SK-N-SH (cell line): Measurements from ENCODE around the gene TADA2A. TPM values are rescaled to one million over a fixed set of nuclear protein-coding genes. Genes with fewer than 3 reads are reported as not detected.

Source experiments
- CTCF ChIA-PET: fragments of 300-600, 350-600 bp; formaldehyde crosslinking; extraction: SDS; loops from one replicate; lab custom pipeline; 2021; lab: Yijun Ruan, JAX
- POLR2A ChIA-PET: fragments of 350-600 bp; sonication (Branson Sonifier 250); formaldehyde crosslinking; extraction: SDS; loops from one replicate; lab custom pipeline; 2020; ENCODE audit warnings: antibody characterized with exemption, inconsistent platforms; lab: Yijun Ruan, JAX
- DNase-seq: peaks from one replicate; pipeline ENCODE4 v3.0.0; 2012
- H2AFZ ChIP-seq: fragments of 200-600 bp; sonication (generic); 2 replicates; pipeline ENCODE4 v1.8.1; 2016; ENCODE audit warnings: antibody characterized with exemption, mild to moderate bottlenecking, low read depth
- H3F3A ChIP-seq: fragments of 200-600 bp; sonication (generic); replicated peaks from 2 replicates; pipeline ENCODE3; 2016; ENCODE audit warnings: antibody characterized with exemption, mild to moderate bottlenecking; ENCODE audit not compliant: insufficient read depth
- H3K27ac ChIP-seq, 2 experiments: fragments of 200-500 bp in 1 of 2; fragments of 200-600 bp in 1 of 2; sonication (Bioruptor generic) in 1 of 2; sonication (generic), shearing (Covaris generic) in 1 of 2; 2 replicates each; pipeline versions ENCODE4 v1.5.1 to v1.6.1; 2014 to 2016; ENCODE audit warnings: low read depth in 2 of 2, inconsistent platforms in 1 of 2, low read length in 1 of 2, mild to moderate bottlenecking in 1 of 2, mixed read lengths in 1 of 2
- H3K27me3 ChIP-seq: fragments of 200-600 bp; sonication (generic), shearing (Covaris generic); 2 replicates; pipeline ENCODE4 v1.6.1; 2016; ENCODE audit warnings: mixed run types; ENCODE audit not compliant: insufficient read depth
- H3K36me3 ChIP-seq, 2 experiments: fragments of 200-500 bp in 1 of 2; fragments of 200-600 bp in 1 of 2; sonication (Bioruptor generic) in 1 of 2; sonication (generic) in 1 of 2; replicated peaks in 1 of 2; 2 replicates each; pipeline versions ENCODE3 to v1.5.1; 2014 to 2016; ENCODE audit warnings: low read length in 1 of 2, mild to moderate bottlenecking in 1 of 2; ENCODE audit not compliant: insufficient read depth in 2 of 2, control insufficient read depth in 1 of 2
- H3K4me1 ChIP-seq, 2 experiments: fragments of 200-500 bp in 1 of 2; fragments of 200-600 bp in 1 of 2; sonication (Bioruptor generic) in 1 of 2; sonication (generic), shearing (Covaris generic) in 1 of 2; 2 replicates each; pipeline versions ENCODE4 v1.5.1 to v1.6.1; 2014 to 2016; ENCODE audit warnings: low read depth in 1 of 2, low read length in 1 of 2, mixed run types in 1 of 2; ENCODE audit not compliant: insufficient read depth in 2 of 2, control insufficient read depth in 1 of 2
- H3K4me2 ChIP-seq: fragments of 200-600 bp; sonication (generic), shearing (Covaris generic); 2 replicates; pipeline ENCODE4 v1.6.1; 2017; ENCODE audit warnings: mixed run types
- H3K4me3 ChIP-seq, 2 experiments: fragments of 200-500 bp in 1 of 2; fragments of 200-600 bp in 1 of 2; sonication (Bioruptor generic) in 1 of 2; sonication (generic), shearing (Covaris generic) in 1 of 2; 2 replicates each; pipeline versions ENCODE4 v1.5.1 to v1.8.1; 2014 to 2016; ENCODE audit warnings: low read depth in 2 of 2, inconsistent platforms in 1 of 2, low read length in 1 of 2, mild to moderate bottlenecking in 1 of 2, mixed read lengths in 1 of 2, moderate library complexity in 1 of 2
- H3K79me2 ChIP-seq: fragments of 200-600 bp; sonication (generic); 2 replicates; pipeline ENCODE4 v1.8.1; 2017; ENCODE audit warnings: mild to moderate bottlenecking; ENCODE audit not compliant: insufficient read depth
- H3K9ac ChIP-seq: fragments of 200-600 bp; sonication (generic); 2 replicates; pipeline ENCODE4 v1.6.1; 2017; ENCODE audit warnings: mixed run types
- H3K9me2 ChIP-seq: fragments of 200-600 bp; sonication (generic); 2 replicates; pipeline ENCODE4 v1.6.1; 2017; ENCODE audit warnings: mixed run types
- H3K9me3 ChIP-seq: fragments of 200-600 bp; sonication (generic); 2 replicates; pipeline ENCODE4 v1.6.1; 2017; ENCODE audit warnings: mixed run types, mild to moderate bottlenecking, moderate library complexity
- H4K20me1 ChIP-seq: fragments of 200-600 bp; sonication (generic); 2 replicates; pipeline ENCODE4 v1.6.1; 2017; ENCODE audit warnings: mild to moderate bottlenecking, mixed run types; ENCODE audit not compliant: insufficient read depth
- EP300 ChIP-seq, 2 experiments: IDR thresholded peaks; 2 replicates each; pipeline versions ENCODE4 v1.4.0 to v1.6.1; 2012; ENCODE audit warnings: borderline replicate concordance in 1 of 2, low read depth in 1 of 2, low read length in 1 of 2
- FOXJ3 ChIP-seq: sonication (generic); formaldehyde crosslinking; IDR thresholded peaks from 2 replicates; pipeline ENCODE4 v1.5.1; 2020; ENCODE audit warnings: mild to moderate bottlenecking, missing genetic modification reagents
- GATA2 ChIP-seq: sonication (generic); formaldehyde crosslinking; IDR thresholded peaks from 2 replicates; pipeline ENCODE4 v1.5.0; 2020; ENCODE audit warnings: mild to moderate bottlenecking, missing genetic modification reagents
- JUND ChIP-seq: IDR thresholded peaks from 2 replicates; pipeline ENCODE4 v1.4.0; 2012
- MXI1 ChIP-seq: IDR thresholded peaks from 2 replicates; pipeline ENCODE4 v1.6.1; 2012; ENCODE audit warnings: mild to moderate bottlenecking, low read depth, low read length, improper control_type of control experiment
- NFIC ChIP-seq: IDR thresholded peaks from 2 replicates; pipeline ENCODE4 v1.4.0; 2012; ENCODE audit warnings: borderline replicate concordance
- RAD21 ChIP-seq: IDR thresholded peaks from 2 replicates; pipeline ENCODE4 v1.6.1; 2012; ENCODE audit warnings: mild to moderate bottlenecking, low read length
- RXRA ChIP-seq: IDR thresholded peaks from 2 replicates; pipeline ENCODE4 v1.4.0; 2012; ENCODE audit warnings: low read depth, mild to moderate bottlenecking, borderline replicate concordance
- TCF12 ChIP-seq: IDR thresholded peaks from 2 replicates; pipeline ENCODE4 v1.4.0; 2012
- WGBS: methylation state at CpG from one replicate; pipeline ENCODE4 v1.1.6; 2017; ENCODE audit warnings: low lambda C conversion rate; 5-methylcytosine and 5-hydroxymethylcytosine counted together
- polyA plus RNA-seq, 3 experiments: library from polyadenylated mRNA; depleted of rRNA; stranded (reverse); fragments of >200 nt; gene quantifications; 2 replicates each; pipeline ENCODE4 v1.2.3, GENCODE V29; 2012
- TF ChIP-seq, protein P1 (sequence below): IDR thresholded peaks from 2 replicates; pipeline ENCODE4 v1.6.1; 2012; ENCODE audit warnings: mild to moderate bottlenecking, low read depth, low read length, moderate library complexity
- TF ChIP-seq, protein P2 (sequence below): fragments of 150-350 bp; IDR thresholded peaks from 2 replicates; pipeline ENCODE4 v1.6.1; 2016; ENCODE audit warnings: mild to moderate bottlenecking, low read depth, low read length
- TF ChIP-seq, protein P3 (sequence below): fragments of 200-600 bp; sonication (generic); IDR thresholded peaks from 2 replicates; pipeline ENCODE4 v1.6.1; 2017; ENCODE audit warnings: antibody characterized with exemption, mild to moderate bottlenecking, moderate library complexity

Gene TADA2A
- polyA plus RNA-seq, 1 of the 3 experiments (the other 2 are of a cell fraction): 9.7 TPM

DNA sequence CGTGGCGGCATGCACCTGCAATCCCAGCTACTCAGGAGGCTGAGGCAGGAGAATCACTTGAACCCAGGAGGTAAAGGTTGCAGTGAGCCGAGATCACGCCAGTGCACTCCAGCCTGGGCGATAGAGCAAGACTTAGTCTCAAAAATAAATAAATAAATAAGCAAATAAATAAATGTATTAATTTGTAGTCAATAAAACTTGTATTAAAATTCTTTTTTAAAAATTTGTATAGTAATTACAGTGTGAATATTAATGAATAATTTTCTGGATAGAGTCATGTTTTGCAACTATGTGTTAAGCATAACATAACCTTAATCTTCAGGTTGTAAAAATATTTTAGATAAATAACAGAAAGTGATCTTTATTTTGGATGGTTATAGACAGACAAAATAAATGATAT is 55.8 kb downstream of the TADA2A start:
- Histone ChIP-seq H3K9me2 (no peaks in the 10 kb centered on the region), H3K4me3 (no peak overlapping the region), H3K4me1 (0 out of 4 replicates have a peak, but pooled peaks cover 0 to 5% of the 10 kb centered on the region in 2 experiments), H3K27me3 (no peaks in the 10 kb centered on the region), H3K27ac (no peak overlapping the region), H4K20me1 (peaks cover 4% of the 10 kb centered on the region; the same call in 1 of the 2 replicates), H3K9me3 (no peaks in the 10 kb centered on the region)
- WGBS: 99% methylated on average over 5 of the region's 5 CpGs
- CTCF ChIA-PET: no interaction called here
- DNase-seq: no peak
- TF ChIP-seq FOXJ3 (CRISPR knock-in tag): no peak
- TF ChIP-seq RXRA: no peak
- TF ChIP-seq, protein P1, sequence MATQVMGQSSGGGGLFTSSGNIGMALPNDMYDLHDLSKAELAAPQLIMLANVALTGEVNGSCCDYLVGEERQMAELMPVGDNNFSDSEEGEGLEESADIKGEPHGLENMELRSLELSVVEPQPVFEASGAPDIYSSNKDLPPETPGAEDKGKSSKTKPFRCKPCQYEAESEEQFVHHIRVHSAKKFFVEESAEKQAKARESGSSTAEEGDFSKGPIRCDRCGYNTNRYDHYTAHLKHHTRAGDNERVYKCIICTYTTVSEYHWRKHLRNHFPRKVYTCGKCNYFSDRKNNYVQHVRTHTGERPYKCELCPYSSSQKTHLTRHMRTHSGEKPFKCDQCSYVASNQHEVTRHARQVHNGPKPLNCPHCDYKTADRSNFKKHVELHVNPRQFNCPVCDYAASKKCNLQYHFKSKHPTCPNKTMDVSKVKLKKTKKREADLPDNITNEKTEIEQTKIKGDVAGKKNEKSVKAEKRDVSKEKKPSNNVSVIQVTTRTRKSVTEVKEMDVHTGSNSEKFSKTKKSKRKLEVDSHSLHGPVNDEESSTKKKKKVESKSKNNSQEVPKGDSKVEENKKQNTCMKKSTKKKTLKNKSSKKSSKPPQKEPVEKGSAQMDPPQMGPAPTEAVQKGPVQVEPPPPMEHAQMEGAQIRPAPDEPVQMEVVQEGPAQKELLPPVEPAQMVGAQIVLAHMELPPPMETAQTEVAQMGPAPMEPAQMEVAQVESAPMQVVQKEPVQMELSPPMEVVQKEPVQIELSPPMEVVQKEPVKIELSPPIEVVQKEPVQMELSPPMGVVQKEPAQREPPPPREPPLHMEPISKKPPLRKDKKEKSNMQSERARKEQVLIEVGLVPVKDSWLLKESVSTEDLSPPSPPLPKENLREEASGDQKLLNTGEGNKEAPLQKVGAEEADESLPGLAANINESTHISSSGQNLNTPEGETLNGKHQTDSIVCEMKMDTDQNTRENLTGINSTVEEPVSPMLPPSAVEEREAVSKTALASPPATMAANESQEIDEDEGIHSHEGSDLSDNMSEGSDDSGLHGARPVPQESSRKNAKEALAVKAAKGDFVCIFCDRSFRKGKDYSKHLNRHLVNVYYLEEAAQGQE: no peak
- TF ChIP-seq EP300 (IDR thresholded peaks at IDR 0.05; ENCODE audit: borderline replicate concordance in 1 of 2, low read depth in 1 of 2, low read length in 1 of 2): no peak
- TF ChIP-seq TCF12: no peak
- TF ChIP-seq GATA2 (CRISPR knock-in tag): no peak
- no peak for TF ChIP-seq NFIC
- no peak for TF ChIP-seq JUND
- no peak for TF ChIP-seq RAD21
- TF ChIP-seq, protein P2, sequence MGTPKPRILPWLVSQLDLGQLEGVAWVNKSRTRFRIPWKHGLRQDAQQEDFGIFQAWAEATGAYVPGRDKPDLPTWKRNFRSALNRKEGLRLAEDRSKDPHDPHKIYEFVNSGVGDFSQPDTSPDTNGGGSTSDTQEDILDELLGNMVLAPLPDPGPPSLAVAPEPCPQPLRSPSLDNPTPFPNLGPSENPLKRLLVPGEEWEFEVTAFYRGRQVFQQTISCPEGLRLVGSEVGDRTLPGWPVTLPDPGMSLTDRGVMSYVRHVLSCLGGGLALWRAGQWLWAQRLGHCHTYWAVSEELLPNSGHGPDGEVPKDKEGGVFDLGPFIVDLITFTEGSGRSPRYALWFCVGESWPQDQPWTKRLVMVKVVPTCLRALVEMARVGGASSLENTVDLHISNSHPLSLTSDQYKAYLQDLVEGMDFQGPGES: no peak
- TF ChIP-seq MXI1: no peak
- TF ChIP-seq, protein P3, sequence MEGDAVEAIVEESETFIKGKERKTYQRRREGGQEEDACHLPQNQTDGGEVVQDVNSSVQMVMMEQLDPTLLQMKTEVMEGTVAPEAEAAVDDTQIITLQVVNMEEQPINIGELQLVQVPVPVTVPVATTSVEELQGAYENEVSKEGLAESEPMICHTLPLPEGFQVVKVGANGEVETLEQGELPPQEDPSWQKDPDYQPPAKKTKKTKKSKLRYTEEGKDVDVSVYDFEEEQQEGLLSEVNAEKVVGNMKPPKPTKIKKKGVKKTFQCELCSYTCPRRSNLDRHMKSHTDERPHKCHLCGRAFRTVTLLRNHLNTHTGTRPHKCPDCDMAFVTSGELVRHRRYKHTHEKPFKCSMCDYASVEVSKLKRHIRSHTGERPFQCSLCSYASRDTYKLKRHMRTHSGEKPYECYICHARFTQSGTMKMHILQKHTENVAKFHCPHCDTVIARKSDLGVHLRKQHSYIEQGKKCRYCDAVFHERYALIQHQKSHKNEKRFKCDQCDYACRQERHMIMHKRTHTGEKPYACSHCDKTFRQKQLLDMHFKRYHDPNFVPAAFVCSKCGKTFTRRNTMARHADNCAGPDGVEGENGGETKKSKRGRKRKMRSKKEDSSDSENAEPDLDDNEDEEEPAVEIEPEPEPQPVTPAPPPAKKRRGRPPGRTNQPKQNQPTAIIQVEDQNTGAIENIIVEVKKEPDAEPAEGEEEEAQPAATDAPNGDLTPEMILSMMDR: no peak
- TF ChIP-seq, all 33 proteins: peak for 0
- POLR2A ChIA-PET: no interaction called here
- Histone ChIP-seq H3K36me3 (peaks cover 3 to 48% of the 10 kb centered on the region in 2 experiments), H3K9ac (no peak overlapping the region), H2AFZ (no peak overlapping the region), H3F3A (peaks cover 38% of the 10 kb centered on the region), H3K79me2 (no peaks in the 10 kb centered on the region; the same call in 1 of the 2 replicates), H3K4me2 (no peak overlapping the region)
